Measurements from ENCODE around the gene CMC4. TPM values are rescaled to one million over a fixed set of nuclear protein-coding genes. Genes with fewer than 3 reads are reported as not detected.

The CMC4 gene
- total and polyA plus RNA-seq, 7 experiments from 2014 or later, result 3.1 to 22.9 (median 6.0) TPM

DNA sequence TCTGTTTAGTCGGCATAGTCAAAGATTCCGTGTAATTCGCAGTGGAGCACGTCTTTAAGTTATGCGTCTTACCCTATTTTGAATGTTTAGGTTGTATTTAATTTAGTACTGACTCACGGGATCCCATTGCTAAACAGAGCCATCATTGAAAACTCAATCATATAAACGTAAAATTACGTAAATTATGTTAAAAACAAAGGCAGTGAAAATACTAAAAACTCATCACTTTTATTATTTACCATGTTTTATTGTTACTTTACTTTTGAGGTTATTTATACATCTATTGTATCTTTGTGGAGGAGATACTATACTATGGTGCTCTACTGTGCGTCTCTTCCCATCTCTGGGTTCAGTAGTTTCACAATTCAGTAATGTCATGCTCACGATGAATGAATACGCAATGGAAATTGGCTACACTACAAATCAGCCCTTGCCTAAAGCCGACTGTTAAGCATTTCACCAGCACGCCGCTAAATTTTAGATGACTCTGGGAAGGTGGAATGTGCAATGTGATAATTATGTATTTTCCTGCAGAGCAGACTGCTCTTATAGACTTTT lies 43.3 kb downstream of the CMC4 start:
- H3K36me3 Mint-ChIP-seq, result peaks cover 0 to 3% (median 0%) of the 10 kb centered on the region in 5 donors
- H3K9me3 Mint-ChIP-seq, result no peaks in the 10 kb centered on the region
- peaks cover 4 to 12% of the 10 kb centered on the region in 2 donors for H3K4me1 ChIP-seq (ENCODE audit: control insufficient read depth in 2 of 2, insufficient read depth in 2 of 2, low read length in 2 of 2)
- intact Hi-C loops (cut with micrococcal nuclease), result loop anchor here (1.0 to 10.0 kb wide), 10 partner anchors 29 to 853 kb away; partner anchors contain the start of genes DKC1 (in 2 of the 2), RAB39B (in 1 of the 2), RPL10 (in 1 of the 2) and VAMP7 (in 1 of the 2)
- H3K27ac ChIP-seq (ENCODE audit: low read depth, low read length), result peak overlapping the region; percentile 94
- peaks cover 0 to 14% (median 0%) of the 10 kb centered on the region in 5 donors for H3K27me3 Mint-ChIP-seq
- H3K36me3 ChIP-seq (ENCODE audit: control insufficient read depth in 2 of 3, insufficient read depth in 3 of 3, low read length in 3 of 3), result no peaks in the 10 kb centered on the region
- no peak for ATAC-seq
- H3K9me3 ChIP-seq (ENCODE audit: control insufficient read depth in 2 of 3, low read length in 3 of 3), result no peaks in the 10 kb centered on the region
- peak overlapping the region; percentile 84 to 97 (median 92) for H3K27ac Mint-ChIP-seq
- peaks cover 5 to 31% (median 27%) of the 10 kb centered on the region in 7 donors for H3K4me1 Mint-ChIP-seq
- CTCF ChIA-PET, result no interaction called here
- H3K4me3 ChIP-seq (ENCODE audit: low read length), result peak overlapping the region; percentile 90
- H3K4me3 Mint-ChIP-seq, result peak overlapping the region; percentile 82 to 92 (median 90)
- DNase-seq, result peak in 5 of 9 donors; percentile 12 to 61 (median 29)
- no peaks in the 10 kb centered on the region for H3K27me3 ChIP-seq (ENCODE audit: control insufficient read depth in 2 of 2, insufficient read depth in 2 of 2, low read length in 2 of 2)
- POLR2A ChIA-PET, result interaction anchor here (0.8 to 1.3 kb wide), 5 partner anchors 28 to 44 kb away, joined by 3 to 5 read pairs (median 4); no protein-coding TSS in a partner anchor

DNA sequence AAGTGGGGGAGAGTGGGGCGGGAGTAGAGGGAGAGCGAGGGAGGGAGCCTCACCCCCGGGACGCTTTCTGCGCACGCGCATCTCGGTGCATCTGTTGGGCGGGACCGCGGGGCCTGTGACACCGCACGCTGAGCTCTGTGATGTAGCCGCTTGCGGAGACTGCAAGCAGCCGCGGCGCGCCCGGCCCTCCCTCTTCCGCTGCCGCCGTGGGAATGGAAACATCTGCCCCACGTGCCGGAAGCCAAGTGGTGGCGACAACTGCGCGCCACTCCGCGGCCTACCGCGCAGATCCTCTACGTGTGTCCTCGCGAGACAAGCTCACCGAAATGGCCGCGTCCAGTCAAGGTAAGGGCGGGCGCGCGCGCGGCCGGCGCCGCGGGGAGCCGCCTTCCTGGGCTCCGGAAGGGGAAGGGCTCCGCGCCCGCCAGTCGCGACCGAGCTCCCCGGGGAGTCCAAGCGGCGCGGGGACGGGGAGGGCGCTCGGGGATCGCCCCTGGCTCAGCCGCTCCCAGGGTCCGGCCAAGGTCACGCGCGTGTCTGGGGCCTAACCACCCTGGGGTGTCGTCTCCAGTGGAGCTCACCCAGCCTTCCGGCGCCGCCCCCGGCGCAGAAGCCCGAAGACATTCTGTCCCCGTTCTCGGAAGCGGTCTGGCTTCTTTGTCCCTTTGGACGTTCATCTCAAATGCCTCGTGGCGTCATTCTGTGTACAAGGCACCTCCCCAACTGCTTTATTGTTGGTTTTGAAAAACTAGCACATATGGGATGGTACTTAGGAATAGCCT lies 44.0 kb downstream of the CMC4 start, which contains the start of gene FUNDC2:
Gene FUNDC2 (plus strand): TSS at position 118 of the 782 bp plus-strand sequence. CDS start 95 bp downstream, at position 213.
- POLR2A ChIA-PET, result interaction anchor here (0.6 to 1.3 kb wide), 8 partner anchors 20 to 47 kb away, joined by 3 to 5 read pairs (median 4); no protein-coding TSS in a partner anchor
- DNase-seq (peak; percentile 78 to 96 (median 93)), ATAC-seq (peak; percentile 92)
- no peaks in the 10 kb centered on the region for H3K36me3 ChIP-seq (ENCODE audit: control insufficient read depth in 2 of 3, insufficient read depth in 3 of 3, low read length in 3 of 3)
- no peaks in the 10 kb centered on the region for H3K27me3 ChIP-seq (ENCODE audit: control insufficient read depth in 2 of 2, insufficient read depth in 2 of 2, low read length in 2 of 2)
- peaks cover 0 to 3% (median 0%) of the 10 kb centered on the region in 5 donors for H3K36me3 Mint-ChIP-seq
- no peaks in the 10 kb centered on the region for H3K9me3 Mint-ChIP-seq
- peaks cover 5 to 31% (median 27%) of the 10 kb centered on the region in 7 donors for H3K4me1 Mint-ChIP-seq
- intact Hi-C loops (cut with micrococcal nuclease), result loop anchor here (1.0 to 10.0 kb wide), 15 partner anchors 22 to 854 kb away; partner anchors contain the start of genes DKC1 (in 2 of the 2), VBP1 (in 2 of the 2), BRCC3 (in 1 of the 2) and CMC4 (in 1 of the 2)
- CTCF ChIA-PET, result interaction anchor here (0.6 kb wide), 1 partner anchor 22 kb away, joined by 3 read pairs; no protein-coding TSS in a partner anchor
- peaks cover 0 to 19% (median 0%) of the 10 kb centered on the region in 5 donors for H3K27me3 Mint-ChIP-seq
- no peaks in the 10 kb centered on the region for H3K9me3 ChIP-seq (ENCODE audit: control insufficient read depth in 2 of 3, low read length in 3 of 3)
- H3K4me3 Mint-ChIP-seq, result peak within 1 kb of the TSS; percentile 82 to 92 (median 90)
- H3K4me3 ChIP-seq (ENCODE audit: low read length), result peak within 1 kb of the TSS; percentile 90
- peak within 1 kb of the TSS; percentile 84 to 97 (median 93) for H3K27ac Mint-ChIP-seq
- H3K4me1 ChIP-seq (ENCODE audit: control insufficient read depth in 2 of 2, insufficient read depth in 2 of 2, low read length in 2 of 2), result peaks cover 4 to 12% of the 10 kb centered on the region in 2 donors
- H3K27ac ChIP-seq (ENCODE audit: low read depth, low read length), result peak within 1 kb of the TSS; percentile 94

DNA sequence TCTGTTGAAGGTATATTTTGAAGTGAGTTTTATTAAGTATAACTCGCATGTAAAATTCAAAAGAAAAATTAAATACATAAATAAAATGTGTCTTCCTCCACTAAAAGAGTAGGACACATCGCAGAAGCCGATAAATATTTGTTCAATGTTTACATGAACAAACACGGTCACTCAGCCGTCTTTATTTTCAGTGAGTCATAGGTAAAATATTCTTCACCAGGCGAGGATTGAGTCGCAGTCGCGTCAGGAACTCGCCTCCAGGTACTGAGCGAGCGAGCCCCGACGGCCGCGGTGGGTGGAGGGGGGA lies 44.6 kb downstream of the CMC4 start:
- Mint-ChIP-seq H3K27me3 (peaks cover 0 to 24% (median 0%) of the 10 kb centered on the region in 5 donors), H3K4me1 (peaks cover 5 to 27% (median 23%) of the 10 kb centered on the region in 7 donors), H3K36me3 (peaks cover 0 to 3% (median 0%) of the 10 kb centered on the region in 5 donors), H3K4me3 (peak overlapping the region; percentile 81 to 91 (median 85)), H3K27ac (peak overlapping the region; percentile 84 to 95 (median 92)), H3K9me3 (no peaks in the 10 kb centered on the region)
- no peaks in the 10 kb centered on the region for H3K27me3 ChIP-seq (ENCODE audit: control insufficient read depth in 2 of 2, insufficient read depth in 2 of 2, low read length in 2 of 2)
- peak overlapping the region; percentile 48 for H3K4me3 ChIP-seq (ENCODE audit: low read length)
- H3K4me1 ChIP-seq (ENCODE audit: control insufficient read depth in 2 of 2, insufficient read depth in 2 of 2, low read length in 2 of 2), result peaks cover 4 to 12% of the 10 kb centered on the region in 2 donors
- H3K36me3 ChIP-seq (ENCODE audit: control insufficient read depth in 2 of 3, insufficient read depth in 3 of 3, low read length in 3 of 3), result no peaks in the 10 kb centered on the region
- ChIA-PET POLR2A (interaction anchor here (0.6 to 1.3 kb wide), 5 partner anchors 20 to 47 kb away, joined by 3 to 5 read pairs (median 4); no protein-coding TSS in a partner anchor), CTCF (interaction anchor here (0.6 kb wide), 1 partner anchor 22 kb away, joined by 3 read pairs; no protein-coding TSS in a partner anchor)
- H3K27ac ChIP-seq (ENCODE audit: low read depth, low read length), result peak overlapping the region; percentile 79
- ATAC-seq (no peak), DNase-seq (no peak)
- intact Hi-C loops (cut with micrococcal nuclease), result loop anchor here (1.0 to 10.0 kb wide), 14 partner anchors 23 to 854 kb away; partner anchors contain the start of genes DKC1 (in 2 of the 2), VBP1 (in 2 of the 2), BRCC3 (in 1 of the 2) and CMC4 (in 1 of the 2)
- no peaks in the 10 kb centered on the region for H3K9me3 ChIP-seq (ENCODE audit: control insufficient read depth in 2 of 3, low read length in 3 of 3)

DNA sequence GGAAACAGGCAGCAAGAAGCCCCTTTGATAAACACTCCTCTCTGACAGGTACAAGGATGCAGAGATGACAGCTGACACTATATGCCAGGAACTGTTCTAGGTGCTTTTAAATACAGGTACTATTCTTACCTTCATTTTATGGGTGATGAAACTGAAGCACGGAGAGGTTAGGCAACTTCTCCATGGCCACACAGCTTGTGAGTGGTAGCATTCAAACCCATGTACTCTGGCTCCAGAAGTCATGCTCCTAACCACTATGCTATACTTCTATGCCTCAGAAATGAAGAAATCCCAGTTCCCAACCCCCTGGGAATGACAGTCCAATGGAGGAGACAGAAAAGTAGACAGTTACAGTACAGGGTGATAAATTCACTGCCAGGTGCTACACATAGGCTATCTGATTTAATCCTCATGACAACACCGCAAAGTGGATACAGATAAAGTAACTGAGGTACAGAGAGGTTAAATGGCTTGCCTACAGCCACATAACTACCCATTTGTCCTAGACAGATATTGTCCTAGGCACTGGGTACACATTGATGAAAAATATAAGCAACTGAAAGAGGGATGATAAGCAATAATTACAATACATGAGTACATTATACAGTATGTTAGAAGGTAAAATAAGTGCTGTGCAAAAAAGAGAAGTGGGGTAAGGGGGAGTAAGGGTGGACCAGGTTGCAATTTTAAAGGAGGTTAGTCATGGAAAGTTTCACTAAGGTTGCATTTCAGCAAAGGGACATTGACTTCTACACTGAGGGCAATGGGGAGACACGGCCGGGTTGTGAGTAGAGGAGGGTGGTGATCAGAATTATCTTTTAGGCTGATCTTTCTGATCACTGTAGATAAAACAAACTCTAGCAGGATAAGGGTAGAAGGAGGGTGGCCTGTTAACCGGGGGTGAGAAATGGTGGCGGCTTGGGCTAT lies 46.8 kb downstream of the CMC4 start:
- H3K27me3 ChIP-seq (ENCODE audit: control insufficient read depth in 2 of 2, insufficient read depth in 2 of 2, low read length in 2 of 2), result no peaks in the 10 kb centered on the region
- Mint-ChIP-seq H3K27me3 (peaks cover 0 to 36% (median 0%) of the 10 kb centered on the region in 5 donors), H3K4me3 (peak overlapping the region in 4 of 10 donors; percentile 14 to 53 (median 28)), H3K27ac (peak overlapping the region in 5 of 9 donors; percentile 13 to 83 (median 48)), H3K9me3 (no peaks in the 10 kb centered on the region), H3K4me1 (peaks cover 0 to 17% (median 12%) of the 10 kb centered on the region in 7 donors), H3K36me3 (no peaks in the 10 kb centered on the region)
- no peak for ATAC-seq
- H3K36me3 ChIP-seq (ENCODE audit: control insufficient read depth in 2 of 3, insufficient read depth in 3 of 3, low read length in 3 of 3), result no peaks in the 10 kb centered on the region
- H3K4me3 ChIP-seq (ENCODE audit: low read length), result no peak overlapping the region
- CTCF ChIA-PET, result no interaction called here
- H3K27ac ChIP-seq (ENCODE audit: low read depth, low read length), result no peak overlapping the region
- no peaks in the 10 kb centered on the region for H3K9me3 ChIP-seq (ENCODE audit: control insufficient read depth in 2 of 3, low read length in 3 of 3)
- POLR2A ChIA-PET, result interaction anchor here (1.5 kb wide), 1 partner anchor 45 kb away, joined by 3 read pairs; no protein-coding TSS in a partner anchor
- H3K4me1 ChIP-seq (ENCODE audit: control insufficient read depth in 2 of 2, insufficient read depth in 2 of 2, low read length in 2 of 2), result peaks cover 4 to 12% of the 10 kb centered on the region in 2 donors
- no peak for DNase-seq
- intact Hi-C loops (cut with micrococcal nuclease), result loop anchor here in 1 of 2 donors (10.0 kb wide), 1 partner anchor 629 kb away; the partner anchor contains the start of gene RPL10

DNA sequence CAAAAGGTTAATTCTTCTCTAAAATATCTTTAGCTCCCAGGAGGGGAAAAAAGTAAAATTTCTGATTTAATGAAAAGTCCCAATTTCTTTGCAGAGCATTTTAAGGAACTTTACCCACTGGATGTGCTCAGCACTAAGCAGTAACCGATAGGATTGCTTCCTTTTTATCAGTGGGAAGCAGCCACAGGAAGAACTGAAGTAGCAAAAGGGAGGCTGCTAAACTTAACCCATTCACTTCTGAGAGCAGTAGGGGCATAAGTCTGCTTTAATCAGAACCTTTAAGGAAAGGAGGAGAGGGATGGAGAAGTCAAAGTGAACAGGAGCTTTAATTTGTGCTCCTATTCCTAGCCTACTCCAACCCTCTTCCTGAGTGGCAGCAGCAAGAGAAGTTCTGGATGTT lies 48.4 kb downstream of the CMC4 start, which contains the start of gene F8:
Gene F8 (minus strand): TSS at position 139 of the 400 bp plus-strand sequence. CDS start 171 bp downstream, outside the sequence.
- no peaks in the 10 kb centered on the region for H3K9me3 Mint-ChIP-seq
- peaks cover 0 to 36% (median 0%) of the 10 kb centered on the region in 5 donors for H3K27me3 Mint-ChIP-seq
- no peak within 1 kb of the TSS for H3K4me3 Mint-ChIP-seq
- H3K9me3 ChIP-seq (ENCODE audit: control insufficient read depth in 2 of 3, low read length in 3 of 3), result no peaks in the 10 kb centered on the region
- no peaks in the 10 kb centered on the region for H3K27me3 ChIP-seq (ENCODE audit: control insufficient read depth in 2 of 2, insufficient read depth in 2 of 2, low read length in 2 of 2)
- ChIA-PET CTCF (no interaction called here), POLR2A (interaction anchor here (1.5 kb wide), 1 partner anchor 47 kb away, joined by 3 read pairs; no protein-coding TSS in a partner anchor)
- no peaks in the 10 kb centered on the region for H3K36me3 Mint-ChIP-seq
- DNase-seq (no peak), ATAC-seq (no peak)
- peaks cover 0 to 5% (median under 1%) of the 10 kb centered on the region in 7 donors for H3K4me1 Mint-ChIP-seq
- H3K27ac ChIP-seq (ENCODE audit: low read depth, low read length), result no peak within 1 kb of the TSS
- H3K36me3 ChIP-seq (ENCODE audit: control insufficient read depth in 2 of 3, insufficient read depth in 3 of 3, low read length in 3 of 3), result no peaks in the 10 kb centered on the region
- peak within 1 kb of the TSS in 3 of 9 donors; percentile 5 to 16 (median 6) for H3K27ac Mint-ChIP-seq
- intact Hi-C loops (cut with micrococcal nuclease), result loop anchor here in 1 of 2 donors (10.0 kb wide), 1 partner anchor 628 kb away; the partner anchor contains the start of gene RPL10
- no peak within 1 kb of the TSS for H3K4me3 ChIP-seq (ENCODE audit: low read length)
- H3K4me1 ChIP-seq (ENCODE audit: control insufficient read depth in 2 of 2, insufficient read depth in 2 of 2, low read length in 2 of 2), result no peaks in the 10 kb centered on the region
